ENCODE data around the gene SLC6A11. TPM values are rescaled to one million over a fixed set of nuclear protein-coding genes. Genes with fewer than 3 reads are reported as not detected.

Gene SLC6A11
- polyA plus RNA-seq, 2 of the 4 experiments (the other 2 are of a cell fraction): 0.03 TPM

DNA sequence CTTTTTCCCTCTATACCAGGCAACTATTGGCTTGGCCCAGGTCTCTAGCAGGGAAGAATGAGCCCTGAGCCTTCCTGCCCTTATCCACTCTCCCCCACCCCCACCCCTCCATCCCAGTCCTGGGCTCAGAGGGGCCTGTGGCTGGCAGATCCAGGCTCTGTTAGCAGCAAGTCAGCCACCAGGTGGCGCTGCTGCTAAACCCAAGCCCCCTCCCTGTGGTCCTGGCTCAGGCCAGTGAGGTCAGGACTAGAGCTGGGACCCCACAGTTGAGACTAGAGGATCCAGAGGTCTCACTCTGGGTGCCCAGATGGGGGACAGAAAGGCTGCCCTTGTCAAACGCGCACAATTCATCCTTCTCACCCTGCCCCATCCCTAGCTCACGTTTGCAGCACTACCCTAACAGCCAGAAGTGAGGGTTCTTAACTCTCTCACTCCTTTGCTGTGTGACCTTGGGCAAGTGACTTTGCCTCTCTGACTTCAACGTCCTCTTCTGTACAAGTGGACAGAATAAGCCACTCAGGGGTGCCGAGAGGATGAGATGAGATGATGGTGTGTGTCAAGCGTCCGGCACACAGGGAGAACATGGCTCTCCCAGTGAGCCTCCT lies 129.8 kb downstream of the SLC6A11 start (continued):
- TF ChIP-seq CEBPB (IDR thresholded peaks at IDR 0.05) (no peak), ZSCAN20 (CRISPR knock-in tag; IDR thresholded peaks at IDR 0.05) (no peak), MAZ (IDR thresholded peaks at IDR 0.05; ENCODE audit: borderline replicate concordance, low read depth, low read length) (no peak)

DNA sequence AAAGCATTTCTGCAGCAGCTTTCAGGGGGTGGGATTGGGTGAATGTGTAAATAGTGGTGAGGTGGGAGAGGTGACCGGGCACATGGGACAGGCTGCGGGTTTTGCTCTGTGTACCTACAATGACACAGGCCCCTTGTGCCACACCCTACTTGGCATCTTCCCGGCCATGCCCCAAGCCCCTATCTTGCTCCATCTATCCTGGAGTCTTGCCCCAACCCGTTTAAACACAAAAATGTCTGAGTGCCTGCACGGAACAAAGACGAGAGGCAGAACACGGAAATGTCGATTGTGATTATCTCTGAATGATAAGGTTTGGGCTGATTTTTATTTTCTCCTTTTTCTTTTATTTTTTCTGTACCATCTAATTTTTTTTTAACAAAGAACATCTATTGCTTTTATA lies 130.5 kb downstream of the SLC6A11 start:
- peaks cover 9% of the 10 kb centered on the region; the same call in 2 of the 3 replicates for H3K9me3 ChIP-seq
- no peak overlapping the region for H3K27ac ChIP-seq
- no peak overlapping the region for H3K4me2 ChIP-seq
- no peaks in the 10 kb centered on the region for H3K4me1 ChIP-seq
- ATAC-seq (no peak), DNase-seq (ENCODE audit: low read depth in 1 of 2, low spot score in 1 of 2) (no peak), FAIRE-seq (no peak)
- no peak overlapping the region for H3K4me3 ChIP-seq
- ChIA-PET CTCF (interaction anchor here (0.7 to 7.4 kb wide), 23 partner anchors 10 to 388 kb away, joined by 3 to 164 read pairs (median 5); no protein-coding TSS in a partner anchor), POLR2A (no interaction called here)
- WGBS (ENCODE audit: missing lambda C conversion rate): 26% methylated on average over 8 of the region's 8 CpGs
- TF ChIP-seq CHD4 (IDR thresholded peaks at IDR 0.05; ENCODE audit: borderline replicate concordance): no peak
- TF ChIP-seq MYC (IDR thresholded peaks at IDR 0.05; ENCODE audit: borderline replicate concordance, low read length): no peak
- TF ChIP-seq RNF2 (IDR thresholded peaks at IDR 0.05; ENCODE audit: borderline replicate concordance, low read depth): no peak
- TF ChIP-seq JUN (IDR thresholded peaks at IDR 0.05): no peak
- TF ChIP-seq, protein P1, sequence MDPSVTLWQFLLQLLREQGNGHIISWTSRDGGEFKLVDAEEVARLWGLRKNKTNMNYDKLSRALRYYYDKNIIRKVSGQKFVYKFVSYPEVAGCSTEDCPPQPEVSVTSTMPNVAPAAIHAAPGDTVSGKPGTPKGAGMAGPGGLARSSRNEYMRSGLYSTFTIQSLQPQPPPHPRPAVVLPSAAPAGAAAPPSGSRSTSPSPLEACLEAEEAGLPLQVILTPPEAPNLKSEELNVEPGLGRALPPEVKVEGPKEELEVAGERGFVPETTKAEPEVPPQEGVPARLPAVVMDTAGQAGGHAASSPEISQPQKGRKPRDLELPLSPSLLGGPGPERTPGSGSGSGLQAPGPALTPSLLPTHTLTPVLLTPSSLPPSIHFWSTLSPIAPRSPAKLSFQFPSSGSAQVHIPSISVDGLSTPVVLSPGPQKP (IDR thresholded peaks at IDR 0.05; ENCODE audit: low read depth, low read length): no peak

DNA sequence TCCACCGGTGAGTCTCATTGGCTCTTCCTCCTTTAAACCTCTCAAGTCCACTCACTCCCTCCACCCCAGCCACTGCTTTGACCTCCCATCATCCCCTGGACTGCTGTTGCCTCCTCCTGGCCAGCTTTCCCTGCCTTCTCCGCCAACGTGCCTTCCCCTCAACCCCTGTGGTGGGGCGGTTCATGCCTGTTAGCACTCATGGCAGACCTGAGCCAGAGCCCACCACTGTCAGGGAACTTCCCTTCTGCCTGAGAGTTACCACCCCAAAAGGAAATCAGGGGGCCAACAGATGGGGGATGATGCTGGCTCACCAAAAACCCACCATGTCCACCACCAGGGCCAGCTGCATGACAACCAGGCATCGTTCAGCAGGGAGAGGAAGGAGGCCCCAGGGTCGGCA lies 132.3 kb downstream of the SLC6A11 start:
- ChIA-PET CTCF (interaction anchor here (0.7 to 11.6 kb wide), 4 partner anchors 35 to 209 kb away, joined by 3 to 148 read pairs (median 38); no protein-coding TSS in a partner anchor), POLR2A (no interaction called here)
- ATAC-seq: no peak

More for the DNA sequence above, 132.3 kb downstream of the SLC6A11 start:
- FAIRE-seq (no peak), DNase-seq (ENCODE audit: low read depth in 1 of 2, low spot score in 1 of 2) (no peak)
- no peak overlapping the region for H3K27ac ChIP-seq
- no peak for TF ChIP-seq CBX2 (IDR thresholded peaks at IDR 0.05; ENCODE audit: borderline replicate concordance, low read depth)
- TF ChIP-seq POLR2AphosphoS2 (conservative IDR thresholded peaks at IDR 0.05; ENCODE audit: low read length): no peak
- TF ChIP-seq, protein P2, sequence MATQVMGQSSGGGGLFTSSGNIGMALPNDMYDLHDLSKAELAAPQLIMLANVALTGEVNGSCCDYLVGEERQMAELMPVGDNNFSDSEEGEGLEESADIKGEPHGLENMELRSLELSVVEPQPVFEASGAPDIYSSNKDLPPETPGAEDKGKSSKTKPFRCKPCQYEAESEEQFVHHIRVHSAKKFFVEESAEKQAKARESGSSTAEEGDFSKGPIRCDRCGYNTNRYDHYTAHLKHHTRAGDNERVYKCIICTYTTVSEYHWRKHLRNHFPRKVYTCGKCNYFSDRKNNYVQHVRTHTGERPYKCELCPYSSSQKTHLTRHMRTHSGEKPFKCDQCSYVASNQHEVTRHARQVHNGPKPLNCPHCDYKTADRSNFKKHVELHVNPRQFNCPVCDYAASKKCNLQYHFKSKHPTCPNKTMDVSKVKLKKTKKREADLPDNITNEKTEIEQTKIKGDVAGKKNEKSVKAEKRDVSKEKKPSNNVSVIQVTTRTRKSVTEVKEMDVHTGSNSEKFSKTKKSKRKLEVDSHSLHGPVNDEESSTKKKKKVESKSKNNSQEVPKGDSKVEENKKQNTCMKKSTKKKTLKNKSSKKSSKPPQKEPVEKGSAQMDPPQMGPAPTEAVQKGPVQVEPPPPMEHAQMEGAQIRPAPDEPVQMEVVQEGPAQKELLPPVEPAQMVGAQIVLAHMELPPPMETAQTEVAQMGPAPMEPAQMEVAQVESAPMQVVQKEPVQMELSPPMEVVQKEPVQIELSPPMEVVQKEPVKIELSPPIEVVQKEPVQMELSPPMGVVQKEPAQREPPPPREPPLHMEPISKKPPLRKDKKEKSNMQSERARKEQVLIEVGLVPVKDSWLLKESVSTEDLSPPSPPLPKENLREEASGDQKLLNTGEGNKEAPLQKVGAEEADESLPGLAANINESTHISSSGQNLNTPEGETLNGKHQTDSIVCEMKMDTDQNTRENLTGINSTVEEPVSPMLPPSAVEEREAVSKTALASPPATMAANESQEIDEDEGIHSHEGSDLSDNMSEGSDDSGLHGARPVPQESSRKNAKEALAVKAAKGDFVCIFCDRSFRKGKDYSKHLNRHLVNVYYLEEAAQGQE (IDR thresholded peaks at IDR 0.05): no peak
- TF ChIP-seq GATA3 (IDR thresholded peaks at IDR 0.05; ENCODE audit: borderline replicate concordance): no peak
- TF ChIP-seq EHMT2 (IDR thresholded peaks at IDR 0.05; ENCODE audit: low read depth): no peak
- TF ChIP-seq NFE2L2 (conservative IDR thresholded peaks at IDR 0.05; ENCODE audit: low read length): no peak
- TF ChIP-seq RFX5 (IDR thresholded peaks at IDR 0.05): no peak
- no peak for TF ChIP-seq EP300 (IDR thresholded peaks at IDR 0.05)
- TF ChIP-seq, protein P3, sequence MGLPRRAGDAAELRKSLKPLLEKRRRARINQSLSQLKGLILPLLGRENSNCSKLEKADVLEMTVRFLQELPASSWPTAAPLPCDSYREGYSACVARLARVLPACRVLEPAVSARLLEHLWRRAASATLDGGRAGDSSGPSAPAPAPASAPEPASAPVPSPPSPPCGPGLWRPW (IDR thresholded peaks at IDR 0.05): no peak
- TF ChIP-seq JUN (IDR thresholded peaks at IDR 0.05): no peak
- TF ChIP-seq SREBF2 (IDR thresholded peaks at IDR 0.05): no peak
- TF ChIP-seq POLR2A (IDR thresholded peaks at IDR 0.05; ENCODE audit: low read length): no peak
- TF ChIP-seq KDM5A (IDR thresholded peaks at IDR 0.05): no peak
- no peak for TF ChIP-seq PHF8 (IDR thresholded peaks at IDR 0.05; ENCODE audit: borderline replicate concordance, low read depth)
- no peak for TF ChIP-seq ZNF302 (CRISPR knock-in tag; IDR thresholded peaks at IDR 0.05)
- no peak for TF ChIP-seq BHLHE40 (IDR thresholded peaks at IDR 0.05; ENCODE audit: low read depth, low read length)
- no peak for TF ChIP-seq MAFK (IDR thresholded peaks at IDR 0.05; ENCODE audit: partially characterized antibody)
- TF ChIP-seq, protein P4, sequence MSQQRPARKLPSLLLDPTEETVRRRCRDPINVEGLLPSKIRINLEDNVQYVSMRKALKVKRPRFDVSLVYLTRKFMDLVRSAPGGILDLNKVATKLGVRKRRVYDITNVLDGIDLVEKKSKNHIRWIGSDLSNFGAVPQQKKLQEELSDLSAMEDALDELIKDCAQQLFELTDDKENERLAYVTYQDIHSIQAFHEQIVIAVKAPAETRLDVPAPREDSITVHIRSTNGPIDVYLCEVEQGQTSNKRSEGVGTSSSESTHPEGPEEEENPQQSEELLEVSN (IDR thresholded peaks at IDR 0.05; ENCODE audit: borderline replicate concordance, low read depth): no peak
- H3K4me3 ChIP-seq: no peak overlapping the region
- WGBS (ENCODE audit: missing lambda C conversion rate): 55% methylated on average over 6 of the region's 6 CpGs
- no peak overlapping the region for H3K4me2 ChIP-seq
- H3K9me3 ChIP-seq: no peaks in the 10 kb centered on the region
- H3K4me1 ChIP-seq: no peaks in the 10 kb centered on the region
